ENCODE results near the gene ROBO1. TPM values are rescaled to one million over a fixed set of nuclear protein-coding genes. Genes with fewer than 3 reads are reported as not detected.

The ROBO1 gene
- total and polyA plus RNA-seq, 2 of the 8 experiments (the other 6 are each of a cell fraction or from before 2014, with no cell fraction given) = 51.4 to 91.0 TPM

- no peak for TF ChIP-seq POU5F1 (IDR thresholded peaks at IDR 0.05; ENCODE audit: low read depth, low read length)
- no peak for TF ChIP-seq POLR2AphosphoS5 (IDR thresholded peaks at IDR 0.05; ENCODE audit: low read depth, low read length)
- TF ChIP-seq JUND (IDR thresholded peaks at IDR 0.05; ENCODE audit: low read length) = no peak
- no peak for TF ChIP-seq TAF7 (optimal IDR thresholded peaks at IDR 0.05; ENCODE audit: borderline replicate concordance, low read depth, low read length)
- TF ChIP-seq ATF2 (IDR thresholded peaks at IDR 0.05; ENCODE audit: low read length) = no peak
Measured at GRCh38 chr3:79125313-79125984, 642.3 kb downstream of the ROBO1 start (continued).
